Keratinocyte (primary cell): ENCODE data around the gene NFASC.

ENCODE experiments used
- EZH2 ChIP-seq: IDR thresholded peaks from one replicate; pipeline ENCODE4 v1.6.1; 2012; ENCODE audit warnings: inconsistent platforms, mild to moderate bottlenecking, low read length, moderate library complexity
- TF ChIP-seq, protein P1 (sequence below), 3 experiments: IDR thresholded peaks in 1 of 3; conservative IDR thresholded peaks in 1 of 3; optimal IDR thresholded peaks in 1 of 3; 2 replicates in 2 of 3; 3 replicates in 1 of 3; pipeline versions ENCODE3 to v1.5.1; 2011; ENCODE audit warnings: low read length in 3 of 3, mild to moderate bottlenecking in 3 of 3, moderate library complexity in 2 of 3, control low read depth in 1 of 3, inconsistent platforms in 1 of 3; ENCODE audit not compliant: insufficient read depth in 2 of 3; ENCODE audit errors: extremely low read depth in 1 of 3

DNA sequence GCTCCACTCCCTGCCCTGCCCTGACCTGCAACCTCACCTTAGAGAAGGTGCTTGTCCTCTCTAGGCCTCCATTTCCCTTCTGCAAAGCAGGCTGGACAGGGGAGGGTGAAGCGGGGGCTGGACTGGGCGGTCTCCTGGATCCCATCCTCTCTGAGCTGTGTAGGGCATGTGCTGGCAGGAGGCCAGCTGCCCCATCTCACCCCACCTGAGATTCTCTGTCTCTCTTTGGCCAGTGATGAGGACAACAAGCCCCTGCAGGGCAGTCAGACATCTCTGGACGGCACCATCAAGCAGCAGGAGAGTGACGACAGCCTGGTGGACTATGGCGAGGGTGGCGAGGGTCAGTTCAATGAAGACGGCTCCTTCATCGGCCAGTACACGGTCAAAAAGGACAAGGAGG lies 145.4 kb downstream of the NFASC start:
- TF ChIP-seq, protein P1, sequence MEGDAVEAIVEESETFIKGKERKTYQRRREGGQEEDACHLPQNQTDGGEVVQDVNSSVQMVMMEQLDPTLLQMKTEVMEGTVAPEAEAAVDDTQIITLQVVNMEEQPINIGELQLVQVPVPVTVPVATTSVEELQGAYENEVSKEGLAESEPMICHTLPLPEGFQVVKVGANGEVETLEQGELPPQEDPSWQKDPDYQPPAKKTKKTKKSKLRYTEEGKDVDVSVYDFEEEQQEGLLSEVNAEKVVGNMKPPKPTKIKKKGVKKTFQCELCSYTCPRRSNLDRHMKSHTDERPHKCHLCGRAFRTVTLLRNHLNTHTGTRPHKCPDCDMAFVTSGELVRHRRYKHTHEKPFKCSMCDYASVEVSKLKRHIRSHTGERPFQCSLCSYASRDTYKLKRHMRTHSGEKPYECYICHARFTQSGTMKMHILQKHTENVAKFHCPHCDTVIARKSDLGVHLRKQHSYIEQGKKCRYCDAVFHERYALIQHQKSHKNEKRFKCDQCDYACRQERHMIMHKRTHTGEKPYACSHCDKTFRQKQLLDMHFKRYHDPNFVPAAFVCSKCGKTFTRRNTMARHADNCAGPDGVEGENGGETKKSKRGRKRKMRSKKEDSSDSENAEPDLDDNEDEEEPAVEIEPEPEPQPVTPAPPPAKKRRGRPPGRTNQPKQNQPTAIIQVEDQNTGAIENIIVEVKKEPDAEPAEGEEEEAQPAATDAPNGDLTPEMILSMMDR (optimal IDR thresholded peaks at IDR 0.05 in 1 of 3, IDR thresholded peaks at IDR 0.05 in 1 of 3, conservative IDR thresholded peaks at IDR 0.05 in 1 of 3; ENCODE audit: extremely low read depth in 1 of 3, insufficient read depth in 2 of 3, low read length in 3 of 3) = no peak
- no peak for TF ChIP-seq EZH2
